Upper lobe of right lung (tissue), 1 donor: ENCODE results near the gene CLK1. TPM values are rescaled to one million over a fixed set of nuclear protein-coding genes. Genes with fewer than 3 reads are reported as not detected.

ENCODE experiments used
- ATAC-seq: fragments of 200-7000 bp; cut with Tn5 transposase; one replicate; pipeline ENCODE4 v1.9.1; 2020; ENCODE audit warnings: mild to moderate bottlenecking, moderate library complexity
- DNase-seq: peaks from one replicate; pipeline ENCODE4 v3.0.0-alpha.2; 2020
- H3K27ac ChIP-seq: fragments of 200-600 bp; one replicate; pipeline ENCODE4 v1.8.0; 2022
- H3K27me3 ChIP-seq: fragments of 200-600 bp; one replicate; pipeline ENCODE4 v1.8.0; 2022; ENCODE audit warnings: mild to moderate bottlenecking
- H3K36me3 ChIP-seq: fragments of 200-600 bp; one replicate; pipeline ENCODE4 v1.8.0; 2022
- H3K4me1 ChIP-seq: fragments of 200-600 bp; one replicate; pipeline ENCODE4 v1.8.0; 2022
- H3K4me3 ChIP-seq: fragments of 200-600 bp; one replicate; pipeline ENCODE4 v1.8.0; 2022; ENCODE audit warnings: mild to moderate bottlenecking
- H3K9me3 ChIP-seq: fragments of 200-600 bp; one replicate; pipeline ENCODE4 v1.8.0; 2022
- CTCF ChIP-seq: fragments of 200-600 bp; IDR thresholded peaks from one replicate; pipeline ENCODE4 v1.8.0; 2022; ENCODE audit warnings: antibody characterized with exemption
- intact Hi-C: fragments of 100-400 bp; cut with DNase I; formaldehyde crosslinking; loops from one replicate; pipeline ENCODE4 v1.11.0; 2022
- total RNA-seq: library from RNA; stranded (reverse); fragmentation: NEBNext Ultra II Directional; extraction: Animal tissue kit (Norgen Biotek cat#: 25700); gene quantifications from one replicate; pipeline ENCODE4 v1.2.1, GENCODE V29; 2021
- donor health status: DM: no; HTN: yes; CAD: no; lungs with severe emphysema.

Gene CLK1
- total RNA-seq, 1 donor from 2014 or later = 108 TPM

DNA sequence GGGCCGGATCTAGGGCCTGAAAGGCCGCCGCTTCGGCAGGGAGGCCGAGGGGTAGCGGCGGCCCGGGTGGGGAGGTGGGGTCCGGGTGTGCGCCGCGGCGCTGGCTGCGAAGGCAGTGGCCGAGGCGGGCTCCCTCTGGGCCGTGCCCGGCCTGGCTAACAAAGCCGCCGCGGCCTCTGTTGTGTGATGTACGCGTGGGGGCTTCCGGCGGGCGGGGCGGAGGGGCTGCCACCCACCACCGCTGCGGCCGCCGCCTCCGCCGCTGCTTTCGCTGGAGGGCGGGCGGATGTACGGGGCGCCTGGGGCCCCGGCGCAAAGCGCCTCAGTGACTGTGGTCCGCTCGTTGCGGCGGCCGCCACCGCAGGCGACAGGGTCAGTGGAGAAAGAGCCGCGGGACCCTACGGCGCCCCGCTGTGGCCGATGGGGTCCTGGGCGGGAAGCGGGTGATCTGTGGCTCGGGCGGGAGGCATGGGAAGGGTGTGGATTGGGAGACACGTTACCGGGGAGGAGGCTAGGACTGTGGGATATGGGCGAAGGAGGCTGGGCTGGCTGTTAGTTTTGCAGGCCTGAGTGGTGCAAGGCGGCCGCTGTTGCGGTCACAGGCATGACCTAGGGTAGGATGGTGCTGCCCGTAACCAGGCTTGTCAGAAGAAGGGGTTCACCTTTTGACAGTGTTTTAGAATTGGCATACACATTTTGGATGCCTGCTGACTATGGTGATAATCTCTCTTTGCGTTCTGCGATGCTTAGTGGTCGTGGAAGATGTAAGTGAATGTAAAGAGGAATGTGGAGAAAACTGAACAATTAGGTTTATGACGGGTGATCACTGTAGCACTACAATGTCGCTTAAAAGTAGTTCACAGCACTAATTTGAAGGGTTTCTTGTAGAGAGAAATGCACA, 52.1 kb downstream of the CLK1 start:
- peak overlapping the region; percentile 96 for H3K4me3 ChIP-seq
- H3K9me3 ChIP-seq = no peaks in the 10 kb centered on the region
- TF ChIP-seq CTCF = peak; percentile 55
- DNase-seq (peak; percentile 91), ATAC-seq (peak; percentile 79)
- peaks cover 44% of the 10 kb centered on the region for H3K36me3 ChIP-seq
- peak overlapping the region; percentile 99 for H3K27ac ChIP-seq
- no peaks in the 10 kb centered on the region for H3K27me3 ChIP-seq
- peaks cover 32% of the 10 kb centered on the region for H3K4me1 ChIP-seq
- intact Hi-C loops = no loop called here

DNA sequence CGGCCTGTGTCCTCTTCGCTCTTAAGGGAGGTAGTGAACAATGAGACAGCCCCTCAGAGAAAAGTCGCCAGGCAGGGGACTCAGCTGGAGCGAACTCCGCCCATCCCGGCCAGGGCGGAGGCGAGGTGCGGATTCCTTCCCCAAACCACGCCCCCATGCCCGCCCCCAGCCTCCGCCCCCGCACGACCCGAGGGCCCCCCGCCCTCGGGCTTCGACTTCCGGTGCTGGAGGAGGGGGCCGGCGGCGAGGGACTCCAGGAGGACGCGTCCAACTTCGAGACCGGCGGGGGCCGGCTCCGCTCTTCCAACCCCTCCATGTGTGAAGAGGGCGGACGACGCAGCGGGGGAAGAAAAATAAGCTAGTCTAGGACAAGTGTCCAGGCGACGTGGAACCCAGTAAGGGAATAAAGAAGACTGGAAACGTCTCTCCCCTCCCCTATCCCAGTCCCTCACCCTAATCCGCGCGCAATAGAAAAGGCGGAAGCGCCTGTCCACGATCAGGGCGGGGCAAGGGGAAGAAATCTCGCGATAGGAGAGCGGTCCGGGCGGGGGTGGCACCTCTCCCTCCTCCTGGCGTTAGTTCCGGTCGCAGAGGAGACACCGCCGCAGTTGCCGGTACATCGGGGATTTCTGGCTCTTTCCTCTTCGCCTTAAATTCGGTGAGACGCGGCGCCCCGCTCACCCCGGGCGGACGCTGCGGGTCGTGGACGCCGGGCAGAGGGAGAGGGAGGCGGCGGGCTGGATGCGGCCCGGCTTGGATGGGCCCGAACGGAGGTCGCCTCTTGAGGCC, 52.9 kb downstream of the CLK1 start, which contains the start of gene BZW1:
TSS of gene BZW1 (plus strand) at position 578 of the 789 bp plus-strand sequence. CDS start 1,308 bp downstream, outside the sequence.
- DNase-seq = peak; percentile 97
- Histone ChIP-seq H3K36me3 (peaks cover 36% of the 10 kb centered on the region), H3K4me3 (peak within 1 kb of the TSS; percentile 96), H3K27me3 (no peaks in the 10 kb centered on the region), H3K9me3 (no peaks in the 10 kb centered on the region), H3K4me1 (peaks cover 32% of the 10 kb centered on the region), H3K27ac (peak within 1 kb of the TSS; percentile 99)
- intact Hi-C loops = no loop called here
- no peak for TF ChIP-seq CTCF
- peak; percentile 93 for ATAC-seq

GRCh38 chr2:200810998-200811332, 53.5 kb downstream of the CLK1 start:
- intact Hi-C loops = no loop called here
- no peak for TF ChIP-seq CTCF
- Histone ChIP-seq H3K9me3 (no peaks in the 10 kb centered on the region), H3K4me3 (peak overlapping the region; percentile 96), H3K36me3 (peaks cover 30% of the 10 kb centered on the region), H3K27me3 (no peaks in the 10 kb centered on the region), H3K4me1 (peaks cover 32% of the 10 kb centered on the region), H3K27ac (peak overlapping the region; percentile 99)
- no peak for DNase-seq
- no peak for ATAC-seq

DNA sequence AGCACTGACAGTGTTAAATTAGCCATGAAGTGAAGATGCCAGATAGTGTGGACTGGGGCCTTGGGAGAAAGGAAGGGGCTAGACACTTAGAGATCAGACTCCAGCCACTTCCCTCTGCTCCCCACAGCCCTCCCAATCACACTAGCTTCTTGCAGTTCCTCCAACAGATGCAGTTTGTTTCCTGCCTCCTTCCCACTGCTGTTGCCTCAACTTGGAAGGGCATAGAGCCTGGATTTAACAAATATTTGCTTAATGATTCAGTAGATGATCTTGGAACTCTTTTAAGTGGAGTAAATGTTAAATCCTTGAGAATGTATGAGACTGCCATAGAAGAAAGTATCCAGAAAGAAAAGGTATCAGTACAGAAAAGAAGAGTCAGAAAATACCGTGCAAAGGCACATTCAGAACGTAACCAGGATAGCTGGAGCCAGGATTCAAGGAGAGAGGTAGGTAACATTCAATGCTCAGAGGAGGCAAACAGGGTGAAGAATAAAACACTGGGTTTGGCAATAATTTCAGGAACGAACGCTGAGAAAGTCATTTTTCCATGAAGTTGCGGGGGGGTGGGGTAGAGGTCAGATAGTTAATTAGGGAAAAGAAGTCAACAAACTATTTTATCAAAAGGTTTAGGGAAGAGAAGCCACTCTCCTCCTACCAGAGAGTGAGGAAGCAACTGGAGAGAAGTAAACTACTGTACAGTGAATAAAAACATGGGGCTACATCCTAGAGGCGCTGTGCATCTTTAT, 54.0 kb downstream of the CLK1 start:
- Histone ChIP-seq H3K4me1 (peaks cover 32% of the 10 kb centered on the region), H3K27me3 (no peaks in the 10 kb centered on the region), H3K4me3 (peak overlapping the region; percentile 96), H3K36me3 (peaks cover 25% of the 10 kb centered on the region), H3K9me3 (no peaks in the 10 kb centered on the region), H3K27ac (peak overlapping the region; percentile 99)
- intact Hi-C loops = no loop called here
- TF ChIP-seq CTCF = no peak
- DNase-seq = no peak
- no peak for ATAC-seq

DNA sequence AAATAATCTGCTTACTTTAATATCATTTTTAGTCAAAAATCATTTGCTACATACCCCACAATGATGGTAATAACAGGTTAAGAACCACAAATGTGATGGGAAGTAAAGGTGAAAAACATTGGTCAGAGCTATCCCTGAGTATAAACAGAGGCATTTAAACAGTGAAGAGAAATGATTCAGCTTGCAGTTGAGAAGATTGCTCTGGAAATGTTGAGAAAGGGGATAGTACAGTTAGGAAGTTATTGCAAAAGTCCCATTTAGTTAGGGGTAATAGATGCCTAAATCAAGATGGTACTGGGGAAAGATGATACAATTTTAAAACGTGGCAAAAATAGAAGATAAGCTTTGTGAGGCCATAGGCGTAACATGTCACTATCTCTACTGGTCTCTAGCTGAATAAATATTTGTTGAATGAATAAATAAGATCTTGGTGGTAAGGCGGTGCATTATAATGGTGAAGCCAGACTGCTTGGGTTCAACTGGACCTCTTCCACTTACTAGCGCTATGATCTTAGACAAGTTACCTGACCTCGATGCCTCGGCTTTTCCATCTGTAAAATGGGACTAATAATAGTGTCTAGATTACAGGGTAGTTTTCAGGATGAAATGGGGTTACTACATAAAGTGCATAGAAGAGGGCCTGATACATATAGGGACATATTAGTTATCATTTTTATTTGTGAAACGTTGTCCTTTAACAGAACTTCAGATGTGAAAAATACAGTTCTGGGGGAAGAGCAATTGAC, 54.8 kb downstream of the CLK1 start:
- intact Hi-C loops = no loop called here
- no peaks in the 10 kb centered on the region for H3K9me3 ChIP-seq
- H3K4me3 ChIP-seq = no peak overlapping the region
- no peaks in the 10 kb centered on the region for H3K27me3 ChIP-seq
- no peak for TF ChIP-seq CTCF
- DNase-seq = no peak
- peaks cover 18% of the 10 kb centered on the region for H3K36me3 ChIP-seq
- H3K27ac ChIP-seq = peak overlapping the region; percentile 99
- no peak for ATAC-seq
- peaks cover 28% of the 10 kb centered on the region for H3K4me1 ChIP-seq
